HG03135 (cell line): ENCODE results near the gene NUP153.
"Not testable (repeated sequence)": the region's sequence is repeated elsewhere in the genome, so short reads cannot be mapped to it uniquely, and the experiment has no call there.

Experiments used
- ATAC-seq: cut with Tn5 transposase; IDR thresholded peaks from one replicate; pipeline ENCODE4 v1.9.1; 2021; ENCODE audit warnings: mild to moderate bottlenecking, moderate library complexity; ENCODE audit not compliant: unreplicated experiment

Gene NUP153

DNA sequence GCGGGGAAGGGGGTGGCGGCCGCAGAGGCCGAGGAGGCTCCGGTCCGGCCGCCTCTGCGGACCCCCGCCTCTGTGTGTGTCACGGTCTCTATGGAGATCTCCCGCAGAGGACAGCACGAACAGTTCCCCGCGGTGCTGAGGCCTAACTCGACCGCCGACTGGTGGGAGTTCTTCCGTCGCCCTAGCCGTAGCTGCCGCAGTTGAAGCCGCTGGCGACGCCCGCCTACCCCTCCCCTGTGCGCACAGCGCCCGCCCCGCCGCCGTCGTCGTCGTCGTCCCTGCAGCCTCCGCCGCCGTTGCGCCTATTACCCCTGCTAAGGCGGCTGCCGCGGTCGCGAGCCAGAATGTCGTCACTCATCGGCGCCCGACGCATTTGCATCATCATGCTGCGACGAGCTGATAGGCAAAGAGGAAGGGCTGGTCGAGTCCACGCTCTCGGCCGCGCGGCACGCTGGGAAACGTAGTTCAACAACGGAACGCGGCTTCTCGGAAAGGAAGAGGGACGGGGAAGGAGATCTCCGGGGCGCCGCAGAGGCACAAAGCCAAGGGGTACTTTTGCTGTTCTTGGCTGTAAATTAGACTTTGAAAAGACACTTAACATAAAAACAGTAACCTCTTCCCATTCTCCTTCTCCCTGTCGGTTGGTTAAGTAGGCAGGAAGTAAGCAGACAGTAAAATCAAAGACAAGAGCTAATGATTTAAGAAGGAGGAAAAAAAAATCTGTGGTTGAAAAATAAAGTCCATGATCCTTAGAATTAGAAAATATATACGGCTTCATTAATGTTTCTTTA, at the start of gene NUP153:
NUP153 (minus strand) TSS at position 346 of the 791 bp plus-strand sequence. CDS start 538 bp downstream, outside the sequence.
- ATAC-seq, result peak; percentile 55

GRCh38 chr6:17754254-17754653, 47.5 kb upstream of the NUP153 start:
- ATAC-seq, result no peak

- ATAC-seq, result not testable (repeated sequence)
Observed at GRCh38 chr6:17745324-17745723, 38.6 kb upstream of the NUP153 start.

- ATAC-seq, result not testable (repeated sequence)
Observed at GRCh38 chr6:17744757-17745308, 38.1 kb upstream of the NUP153 start.

- no peak for ATAC-seq
Observed at GRCh38 chr6:17744019-17744756, 37.5 kb upstream of the NUP153 start.

DNA sequence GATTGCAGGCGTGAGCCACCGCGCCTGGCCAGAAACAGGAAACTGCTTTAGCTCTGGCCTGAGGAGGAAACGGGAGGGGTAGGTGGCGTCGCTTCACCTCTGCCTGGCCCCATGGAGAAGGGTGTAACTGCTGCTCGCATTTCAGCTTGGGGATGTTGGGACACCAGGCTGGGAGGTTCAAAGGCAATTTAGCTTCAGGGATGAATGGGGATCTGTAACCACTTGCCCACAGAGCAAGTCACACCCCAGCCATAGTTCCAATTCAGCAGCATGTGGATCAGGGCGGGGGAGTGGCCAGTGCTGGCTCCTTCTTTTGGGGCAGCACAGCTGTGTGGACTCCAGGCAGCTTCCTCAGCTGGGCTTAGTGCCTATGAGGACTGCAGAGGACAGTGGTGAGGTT, 34.8 kb upstream of the NUP153 start:
- ATAC-seq, result no peak

DNA sequence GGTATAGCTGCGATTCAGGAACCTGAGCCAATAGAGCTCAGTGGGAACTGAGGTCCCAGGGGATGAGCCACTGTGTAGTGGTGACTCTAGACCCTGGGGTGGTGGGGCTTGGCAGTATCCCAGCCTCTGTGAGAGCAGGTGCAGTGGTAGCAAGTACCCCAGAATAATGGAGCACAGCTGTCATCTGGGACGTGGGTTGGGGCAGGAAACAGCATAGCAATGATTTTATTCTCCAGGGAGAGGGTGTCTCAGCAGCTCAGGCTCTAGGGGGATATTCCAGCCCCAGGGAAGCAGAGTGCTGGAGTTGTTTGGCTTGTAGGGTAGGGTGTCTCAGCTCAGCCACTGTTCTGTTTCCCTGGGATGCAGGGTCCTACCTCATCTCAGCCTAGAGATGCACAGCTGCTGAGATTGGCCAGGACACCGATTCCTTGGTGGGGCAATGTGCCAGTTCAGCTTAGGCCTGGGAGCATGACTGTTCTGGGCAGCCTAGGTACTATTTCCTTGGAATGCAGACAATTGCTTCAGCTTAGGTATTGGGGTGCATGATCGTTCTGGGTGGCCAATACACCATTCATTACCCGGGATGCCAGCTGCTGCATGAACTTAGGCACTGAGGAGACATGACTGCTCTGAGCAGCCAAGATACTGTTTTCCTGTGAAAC, 34.0 kb upstream of the NUP153 start:
- no peak for ATAC-seq

DNA sequence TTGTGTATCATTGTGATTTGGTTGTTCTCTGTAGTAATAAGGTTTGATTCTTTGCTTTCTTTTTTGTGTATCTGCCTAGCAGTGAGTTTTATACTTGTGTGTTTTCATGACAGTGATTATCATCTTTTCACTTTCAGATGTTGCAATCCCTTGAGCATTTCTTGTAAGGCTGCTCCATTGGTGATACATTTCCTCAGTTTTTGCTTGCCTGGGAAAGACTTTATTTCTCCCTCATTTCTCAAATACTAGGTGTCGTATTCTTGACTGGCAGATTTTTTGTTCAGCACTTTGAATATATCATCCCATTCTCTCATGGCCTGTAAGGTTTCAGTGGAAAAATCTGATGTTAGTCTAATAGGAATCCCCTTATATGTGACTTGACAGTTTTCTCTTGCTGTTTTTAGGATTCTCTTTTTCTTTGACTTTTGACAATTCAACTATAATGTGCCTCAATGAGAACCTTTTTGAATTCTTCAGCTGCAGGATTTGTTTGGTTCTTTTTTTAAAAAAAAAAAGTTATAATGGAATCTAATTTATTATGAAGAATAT, 31.1 kb upstream of the NUP153 start:
- no peak for ATAC-seq

DNA sequence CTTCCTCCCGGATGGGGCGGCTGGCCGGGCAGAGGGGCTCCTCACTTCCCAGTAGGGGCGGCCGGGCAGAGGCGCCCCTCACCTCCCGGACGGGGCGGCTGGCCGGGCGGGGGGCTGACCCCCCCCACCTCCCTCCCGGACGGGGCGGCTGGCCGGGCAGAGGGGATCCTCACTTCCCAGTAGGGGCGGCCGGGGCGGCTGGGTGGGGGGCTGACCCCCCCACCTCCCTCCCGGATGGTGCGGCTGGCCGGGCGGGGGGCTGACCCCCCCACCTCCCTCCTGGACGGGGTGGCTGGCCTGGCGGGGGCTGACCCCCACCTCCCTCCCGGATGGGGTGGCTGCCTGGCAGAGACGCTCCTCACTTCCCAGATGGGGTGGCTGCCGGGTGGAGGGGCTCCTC, 28.6 kb upstream of the NUP153 start:
- not testable (repeated sequence) for ATAC-seq

GRCh38 chr6:17730078-17730704, 23.5 kb upstream of the NUP153 start:
- ATAC-seq, result no peak

- ATAC-seq, result no peak
Observed at GRCh38 chr6:17729223-17730077, 22.7 kb upstream of the NUP153 start.

DNA sequence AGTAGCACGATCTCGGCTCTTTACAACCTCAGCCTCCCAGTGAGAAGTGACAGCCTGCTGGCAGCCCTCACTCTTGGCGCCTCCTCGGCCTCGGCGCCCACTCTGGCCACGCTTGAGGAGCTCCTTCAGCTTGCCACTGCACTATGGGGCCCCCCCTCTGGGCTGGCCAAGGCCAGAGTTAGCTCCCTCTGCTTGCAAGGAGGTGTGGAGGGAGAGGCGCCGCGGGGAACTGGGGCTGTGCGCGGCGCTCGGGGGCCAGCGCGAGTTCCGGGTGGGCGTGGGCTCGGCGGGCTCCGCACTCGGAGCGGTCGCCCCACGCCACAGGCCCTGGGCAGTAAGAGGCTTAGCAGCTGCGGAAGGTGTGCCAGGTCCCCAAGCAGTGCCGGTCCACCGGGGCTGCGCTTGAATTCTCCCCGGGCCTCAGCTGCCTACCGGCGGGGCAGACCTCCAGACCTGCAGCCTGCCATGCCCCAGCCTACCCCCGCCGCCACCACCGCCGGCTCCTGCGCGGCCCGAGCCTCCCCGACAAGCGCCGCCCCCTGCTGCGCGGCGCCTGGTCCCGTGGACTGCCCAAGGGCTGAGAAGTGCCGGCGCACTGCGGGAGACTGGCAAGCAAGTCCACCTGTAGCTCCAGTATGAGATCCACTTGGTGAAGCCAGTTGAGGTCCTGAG, 22.0 kb upstream of the NUP153 start:
- ATAC-seq, result no peak

DNA sequence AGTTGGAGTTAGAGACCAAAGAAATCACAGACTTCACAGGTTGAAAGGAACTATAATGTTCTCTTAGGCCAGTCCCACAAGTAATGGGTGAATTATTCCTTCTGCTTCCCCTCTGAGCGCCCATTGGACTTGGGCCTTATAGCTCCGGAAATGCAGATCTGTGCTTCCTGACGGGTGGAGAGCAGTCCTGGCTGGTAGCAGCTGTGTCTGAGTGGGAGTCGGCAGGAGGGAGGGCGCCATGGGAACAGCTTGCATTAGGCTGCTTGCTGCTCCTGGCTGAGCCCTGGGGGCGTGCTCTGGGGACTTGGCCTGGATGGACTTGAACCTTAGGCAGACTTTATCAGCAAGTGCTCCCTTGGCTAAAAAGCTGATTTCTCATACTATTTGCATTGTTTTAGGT, 18.4 kb upstream of the NUP153 start:
- ATAC-seq, result no peak

DNA sequence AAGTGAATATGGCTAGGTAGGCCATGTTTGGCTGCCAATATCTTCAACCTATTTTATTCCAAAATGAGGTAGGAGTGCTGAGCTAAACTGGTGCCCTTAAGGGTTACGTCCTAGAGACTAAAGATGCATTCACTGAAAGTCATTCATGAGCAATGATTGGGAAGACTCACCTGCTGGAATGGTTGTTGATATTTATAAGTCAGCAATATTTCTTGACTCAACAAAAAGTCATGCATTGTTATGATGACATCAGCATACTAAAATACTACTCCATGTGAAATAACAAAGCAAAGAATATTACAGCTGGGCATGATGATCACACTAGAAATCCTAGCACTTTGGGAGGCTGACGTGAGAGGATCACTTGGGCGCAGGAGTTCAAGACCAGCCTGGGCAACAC, 17.6 kb upstream of the NUP153 start:
- no peak for ATAC-seq

DNA sequence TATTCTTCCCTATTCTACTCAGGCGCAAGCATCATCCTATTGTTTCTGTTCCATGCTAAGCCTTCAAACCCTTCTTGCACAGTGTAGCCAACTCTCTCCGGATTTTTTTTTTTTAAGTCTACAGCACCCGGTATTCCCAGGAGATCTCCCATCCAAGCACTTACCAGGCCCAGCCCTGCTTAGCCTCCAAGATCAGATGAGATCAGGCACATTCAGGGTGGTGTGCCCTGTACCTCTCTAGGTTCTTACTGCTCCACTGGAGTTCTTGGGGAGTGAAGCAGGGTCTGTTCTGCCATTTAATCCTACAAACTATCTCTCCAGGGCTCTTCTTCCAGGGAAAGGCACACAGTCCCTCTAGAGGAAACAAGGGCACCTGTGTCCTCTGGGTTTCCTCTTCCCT, 14.9 kb upstream of the NUP153 start:
- no peak for ATAC-seq

DNA sequence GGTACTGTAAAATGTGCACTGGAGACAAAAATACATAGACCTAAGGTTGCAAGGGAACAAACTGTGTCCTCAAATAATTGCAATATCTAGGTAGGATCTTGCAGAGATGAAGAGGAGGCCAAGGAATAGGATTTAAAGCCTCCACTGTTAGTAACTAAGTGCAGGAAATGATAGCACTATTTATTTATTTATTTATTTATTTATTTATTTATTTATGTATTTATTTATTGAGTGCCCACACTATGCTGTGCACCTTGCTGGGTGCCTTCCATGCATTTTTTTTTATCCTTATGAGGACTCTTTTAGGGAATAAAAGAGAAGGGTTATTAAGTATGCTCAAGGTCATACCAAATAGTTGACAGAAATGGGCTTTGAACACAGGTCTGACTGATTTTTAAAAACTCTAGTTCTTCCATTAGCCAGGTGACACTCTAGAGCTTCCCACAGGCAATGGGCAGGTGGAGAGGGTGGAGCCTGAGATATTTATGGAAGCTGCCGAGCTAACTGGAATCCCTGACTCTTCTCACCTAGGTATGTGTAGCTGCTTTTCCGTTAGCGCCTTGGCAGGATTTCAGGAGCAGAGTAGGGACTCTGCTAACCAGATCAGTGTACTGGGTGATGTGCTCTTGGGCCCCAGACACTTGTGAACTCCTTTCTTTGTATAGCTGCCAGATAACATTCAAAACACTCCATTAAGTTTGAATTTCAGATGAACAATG, 12.8 kb upstream of the NUP153 start:
- ATAC-seq, result no peak

GRCh38 chr6:17716221-17716620, 9.5 kb upstream of the NUP153 start:
- ATAC-seq, result no peak
